SK-N-SH (cell line): ENCODE measurements around the gene CCDC177.

ENCODE experiments used
- ELF1 ChIP-seq: IDR thresholded peaks from 2 replicates; pipeline ENCODE4 v1.4.0; 2012
- EP300 ChIP-seq, 2 experiments: IDR thresholded peaks; 2 replicates each; pipeline versions ENCODE4 v1.4.0 to v1.6.1; 2012; ENCODE audit warnings: borderline replicate concordance in 1 of 2, low read depth in 1 of 2, low read length in 1 of 2
- FOSL2 ChIP-seq: IDR thresholded peaks from 2 replicates; pipeline ENCODE4 v1.4.0; 2012; ENCODE audit warnings: low read depth, mild to moderate bottlenecking, moderate library complexity, borderline replicate concordance
- JUND ChIP-seq: IDR thresholded peaks from 2 replicates; pipeline ENCODE4 v1.4.0; 2012
- SIN3A ChIP-seq: IDR thresholded peaks from 2 replicates; pipeline ENCODE4 v1.6.1; 2012; ENCODE audit warnings: low read depth, mild to moderate bottlenecking, low read length, moderate library complexity, borderline replicate concordance
- SMC3 ChIP-seq: IDR thresholded peaks from 2 replicates; pipeline ENCODE4 v1.6.1; 2012; ENCODE audit warnings: low read depth, low read length, improper control_type of control experiment
- TAF1 ChIP-seq: IDR thresholded peaks from 2 replicates; pipeline ENCODE4 v1.6.1; 2012; ENCODE audit warnings: low read depth, mild to moderate bottlenecking, low read length, moderate library complexity, borderline replicate concordance
- TF ChIP-seq, protein P1 (sequence below): IDR thresholded peaks from 2 replicates; pipeline ENCODE4 v1.6.1; 2012; ENCODE audit warnings: mild to moderate bottlenecking, low read depth, low read length, moderate library complexity
- TF ChIP-seq, protein P2 (sequence below): IDR thresholded peaks from 2 replicates; pipeline ENCODE4 v1.4.0; 2012; ENCODE audit warnings: low read depth, borderline replicate concordance
- TF ChIP-seq, protein P3 (sequence below): fragments of 200-600 bp; sonication (generic); IDR thresholded peaks from 2 replicates; pipeline ENCODE4 v1.6.1; 2017; ENCODE audit warnings: antibody characterized with exemption, mild to moderate bottlenecking, moderate library complexity
- TF ChIP-seq, protein P4 (sequence below): fragments of 150-350 bp; IDR thresholded peaks from 2 replicates; pipeline ENCODE4 v1.6.1; 2017; ENCODE audit warnings: antibody characterized with exemption, low read length, low read depth, borderline replicate concordance

DNA sequence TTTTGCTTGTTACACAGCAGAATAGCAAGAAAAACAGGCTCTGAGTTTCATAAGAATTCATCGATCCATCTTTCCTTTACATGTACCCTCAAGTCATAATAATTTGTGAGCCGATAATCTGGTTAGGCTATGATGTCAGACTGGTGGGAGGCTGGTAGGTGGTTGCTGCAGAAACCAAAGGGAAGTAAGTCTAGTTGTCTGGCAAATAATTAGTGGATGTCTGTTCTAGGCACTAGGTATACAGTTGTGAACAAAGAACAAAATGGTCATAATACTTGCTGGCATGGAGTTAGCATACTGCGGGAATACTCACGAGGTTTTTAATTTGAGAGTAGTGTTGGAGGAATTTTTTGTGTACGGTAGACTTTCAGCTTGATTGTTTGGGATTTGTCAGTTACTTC, 45.5 kb upstream of the CCDC177 start:
- TF ChIP-seq, protein P1, sequence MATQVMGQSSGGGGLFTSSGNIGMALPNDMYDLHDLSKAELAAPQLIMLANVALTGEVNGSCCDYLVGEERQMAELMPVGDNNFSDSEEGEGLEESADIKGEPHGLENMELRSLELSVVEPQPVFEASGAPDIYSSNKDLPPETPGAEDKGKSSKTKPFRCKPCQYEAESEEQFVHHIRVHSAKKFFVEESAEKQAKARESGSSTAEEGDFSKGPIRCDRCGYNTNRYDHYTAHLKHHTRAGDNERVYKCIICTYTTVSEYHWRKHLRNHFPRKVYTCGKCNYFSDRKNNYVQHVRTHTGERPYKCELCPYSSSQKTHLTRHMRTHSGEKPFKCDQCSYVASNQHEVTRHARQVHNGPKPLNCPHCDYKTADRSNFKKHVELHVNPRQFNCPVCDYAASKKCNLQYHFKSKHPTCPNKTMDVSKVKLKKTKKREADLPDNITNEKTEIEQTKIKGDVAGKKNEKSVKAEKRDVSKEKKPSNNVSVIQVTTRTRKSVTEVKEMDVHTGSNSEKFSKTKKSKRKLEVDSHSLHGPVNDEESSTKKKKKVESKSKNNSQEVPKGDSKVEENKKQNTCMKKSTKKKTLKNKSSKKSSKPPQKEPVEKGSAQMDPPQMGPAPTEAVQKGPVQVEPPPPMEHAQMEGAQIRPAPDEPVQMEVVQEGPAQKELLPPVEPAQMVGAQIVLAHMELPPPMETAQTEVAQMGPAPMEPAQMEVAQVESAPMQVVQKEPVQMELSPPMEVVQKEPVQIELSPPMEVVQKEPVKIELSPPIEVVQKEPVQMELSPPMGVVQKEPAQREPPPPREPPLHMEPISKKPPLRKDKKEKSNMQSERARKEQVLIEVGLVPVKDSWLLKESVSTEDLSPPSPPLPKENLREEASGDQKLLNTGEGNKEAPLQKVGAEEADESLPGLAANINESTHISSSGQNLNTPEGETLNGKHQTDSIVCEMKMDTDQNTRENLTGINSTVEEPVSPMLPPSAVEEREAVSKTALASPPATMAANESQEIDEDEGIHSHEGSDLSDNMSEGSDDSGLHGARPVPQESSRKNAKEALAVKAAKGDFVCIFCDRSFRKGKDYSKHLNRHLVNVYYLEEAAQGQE = no peak
- TF ChIP-seq, protein P2, sequence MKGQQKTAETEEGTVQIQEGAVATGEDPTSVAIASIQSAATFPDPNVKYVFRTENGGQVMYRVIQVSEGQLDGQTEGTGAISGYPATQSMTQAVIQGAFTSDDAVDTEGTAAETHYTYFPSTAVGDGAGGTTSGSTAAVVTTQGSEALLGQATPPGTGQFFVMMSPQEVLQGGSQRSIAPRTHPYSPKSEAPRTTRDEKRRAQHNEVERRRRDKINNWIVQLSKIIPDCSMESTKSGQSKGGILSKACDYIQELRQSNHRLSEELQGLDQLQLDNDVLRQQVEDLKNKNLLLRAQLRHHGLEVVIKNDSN = no peak
- TF ChIP-seq TAF1 (no peak), EP300 (IDR thresholded peaks at IDR 0.05; ENCODE audit: borderline replicate concordance in 1 of 2, low read depth in 1 of 2, low read length in 1 of 2) (no peak), JUND (no peak), ELF1 (no peak), FOSL2 (no peak), SIN3A (no peak), SMC3 (no peak)
- TF ChIP-seq, protein P3, sequence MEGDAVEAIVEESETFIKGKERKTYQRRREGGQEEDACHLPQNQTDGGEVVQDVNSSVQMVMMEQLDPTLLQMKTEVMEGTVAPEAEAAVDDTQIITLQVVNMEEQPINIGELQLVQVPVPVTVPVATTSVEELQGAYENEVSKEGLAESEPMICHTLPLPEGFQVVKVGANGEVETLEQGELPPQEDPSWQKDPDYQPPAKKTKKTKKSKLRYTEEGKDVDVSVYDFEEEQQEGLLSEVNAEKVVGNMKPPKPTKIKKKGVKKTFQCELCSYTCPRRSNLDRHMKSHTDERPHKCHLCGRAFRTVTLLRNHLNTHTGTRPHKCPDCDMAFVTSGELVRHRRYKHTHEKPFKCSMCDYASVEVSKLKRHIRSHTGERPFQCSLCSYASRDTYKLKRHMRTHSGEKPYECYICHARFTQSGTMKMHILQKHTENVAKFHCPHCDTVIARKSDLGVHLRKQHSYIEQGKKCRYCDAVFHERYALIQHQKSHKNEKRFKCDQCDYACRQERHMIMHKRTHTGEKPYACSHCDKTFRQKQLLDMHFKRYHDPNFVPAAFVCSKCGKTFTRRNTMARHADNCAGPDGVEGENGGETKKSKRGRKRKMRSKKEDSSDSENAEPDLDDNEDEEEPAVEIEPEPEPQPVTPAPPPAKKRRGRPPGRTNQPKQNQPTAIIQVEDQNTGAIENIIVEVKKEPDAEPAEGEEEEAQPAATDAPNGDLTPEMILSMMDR = no peak
- TF ChIP-seq, protein P4, sequence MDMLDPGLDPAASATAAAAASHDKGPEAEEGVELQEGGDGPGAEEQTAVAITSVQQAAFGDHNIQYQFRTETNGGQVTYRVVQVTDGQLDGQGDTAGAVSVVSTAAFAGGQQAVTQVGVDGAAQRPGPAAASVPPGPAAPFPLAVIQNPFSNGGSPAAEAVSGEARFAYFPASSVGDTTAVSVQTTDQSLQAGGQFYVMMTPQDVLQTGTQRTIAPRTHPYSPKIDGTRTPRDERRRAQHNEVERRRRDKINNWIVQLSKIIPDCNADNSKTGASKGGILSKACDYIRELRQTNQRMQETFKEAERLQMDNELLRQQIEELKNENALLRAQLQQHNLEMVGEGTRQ = no peak
